Kidney epithelial cell (primary cell): ENCODE results near the gene HOXD4. TPM values are rescaled to one million over a fixed set of nuclear protein-coding genes. Genes with fewer than 3 reads are reported as not detected.
A peak's percentile ranks its signal among the peaks of the same experiment; 100 is the strongest.

ENCODE experiments used
- DNase-seq: peaks from one replicate; pipeline ENCODE4 v3.0.0-alpha.2; 2010; ENCODE audit warnings: low read depth
- H3K27me3 ChIP-seq: 2 replicates; pipeline ENCODE4 v1.6.0; 2011; ENCODE audit warnings: low read length; ENCODE audit not compliant: control insufficient read depth, insufficient read depth
- H3K36me3 ChIP-seq: 2 replicates; pipeline ENCODE4 v1.5.1; 2011; ENCODE audit warnings: low read length; ENCODE audit not compliant: control insufficient read depth, insufficient read depth
- H3K4me3 ChIP-seq: 2 replicates; pipeline ENCODE4 v1.5.1; 2011; ENCODE audit warnings: low read depth, mild to moderate bottlenecking, control low read depth, low read length
- CTCF ChIP-seq: IDR thresholded peaks from 2 replicates; pipeline ENCODE4 v1.5.1; 2011; ENCODE audit warnings: mild to moderate bottlenecking, moderate library complexity, low read length, control low read depth, inconsistent platforms; ENCODE audit not compliant: insufficient read depth, poor library complexity, severe bottlenecking
- total RNA-seq: library from RNA; depleted of rRNA; stranded (reverse); fragments of >200 nt; gene quantifications from 2 replicates; pipeline ENCODE4 v1.2.3, GENCODE V29; 2015

Gene HOXD4
- total RNA-seq, 1 donor from 2014 or later, result 5.4 TPM

- H3K36me3 ChIP-seq, result no peaks in the 10 kb centered on the region
- TF ChIP-seq CTCF, result no peak
- peak overlapping the region; percentile 30 for H3K4me3 ChIP-seq
- H3K27me3 ChIP-seq, result no peaks in the 10 kb centered on the region
- no peak for DNase-seq
Observed at GRCh38 chr2:176164201-176164600, 12.9 kb downstream of the HOXD4 start.

GRCh38 chr2:176164611-176165369, 13.4 kb downstream of the HOXD4 start:
- no peak for TF ChIP-seq CTCF
- H3K27me3 ChIP-seq, result no peaks in the 10 kb centered on the region
- H3K4me3 ChIP-seq, result peak overlapping the region; percentile 30
- no peak for DNase-seq
- H3K36me3 ChIP-seq, result no peaks in the 10 kb centered on the region

GRCh38 chr2:176165370-176166050, 14.2 kb downstream of the HOXD4 start:
- Histone ChIP-seq H3K27me3 (no peaks in the 10 kb centered on the region), H3K36me3 (no peaks in the 10 kb centered on the region), H3K4me3 (peak overlapping the region; percentile 30)
- no peak for DNase-seq
- TF ChIP-seq CTCF, result no peak

- H3K36me3 ChIP-seq, result no peaks in the 10 kb centered on the region
- no peak overlapping the region for H3K4me3 ChIP-seq
- no peak for TF ChIP-seq CTCF
- no peaks in the 10 kb centered on the region for H3K27me3 ChIP-seq
- DNase-seq, result no peak
Observed at GRCh38 chr2:176166272-176166671, 14.9 kb downstream of the HOXD4 start.

- no peak for DNase-seq
- no peaks in the 10 kb centered on the region for H3K27me3 ChIP-seq
- TF ChIP-seq CTCF, result no peak
- no peaks in the 10 kb centered on the region for H3K36me3 ChIP-seq
- no peak overlapping the region for H3K4me3 ChIP-seq
Observed at GRCh38 chr2:176167398-176167797, 16.0 kb downstream of the HOXD4 start.
